Measurements from ENCODE around the gene SLC35E3. TPM values are rescaled to one million over a fixed set of nuclear protein-coding genes. Genes with fewer than 3 reads are reported as not detected.

The SLC35E3 gene
- total and polyA plus RNA-seq, 2 of the 13 experiments (the other 11 are each of a cell fraction or from before 2014, with no cell fraction given) = 13.0 to 22.1 TPM

DNA sequence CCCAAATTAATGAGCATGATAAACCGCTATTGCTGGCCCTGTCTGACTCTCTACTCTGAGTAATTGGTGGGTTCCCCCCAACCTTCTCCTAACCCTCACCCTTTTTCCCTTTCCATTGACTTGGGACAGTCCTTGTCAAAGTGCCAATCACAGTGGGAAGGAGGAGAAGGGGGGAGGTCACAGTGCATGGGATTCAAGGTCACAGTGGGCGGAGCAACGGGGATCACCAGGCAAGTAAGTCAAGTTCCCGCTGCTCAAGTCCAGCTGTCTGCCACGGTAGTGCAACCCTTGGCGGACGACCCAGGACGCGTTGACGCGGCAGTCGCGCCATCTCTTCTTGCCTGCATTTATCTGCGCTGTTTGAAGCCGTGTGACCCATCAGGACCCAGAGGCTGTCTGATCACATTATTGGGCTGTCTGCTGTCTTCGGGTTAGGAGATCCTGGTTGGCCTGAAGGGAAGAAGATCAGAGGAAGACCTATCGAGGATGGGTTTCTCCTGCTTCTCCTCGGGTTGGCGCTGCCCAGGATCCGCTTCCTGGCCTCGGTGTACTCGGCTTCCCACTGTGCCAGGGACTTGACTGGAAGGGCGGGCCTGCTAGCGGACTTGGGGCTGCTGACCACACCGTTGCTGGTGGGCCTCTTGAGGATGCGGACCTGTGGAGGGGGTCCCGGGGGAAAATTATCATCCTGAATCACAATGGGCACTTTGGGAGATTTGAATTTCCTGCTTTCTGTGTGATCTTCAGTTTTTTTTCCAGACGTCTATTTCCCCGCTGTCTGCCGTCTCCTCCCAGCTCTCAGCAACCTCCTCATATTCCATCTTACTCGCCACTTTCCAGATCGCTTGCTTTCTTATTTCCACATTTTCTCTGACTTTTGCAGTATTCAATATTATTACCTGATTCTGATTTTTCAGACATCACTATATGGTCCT lies 58.9 kb downstream of the SLC35E3 start (continued):
- TF ChIP-seq, protein P1, sequence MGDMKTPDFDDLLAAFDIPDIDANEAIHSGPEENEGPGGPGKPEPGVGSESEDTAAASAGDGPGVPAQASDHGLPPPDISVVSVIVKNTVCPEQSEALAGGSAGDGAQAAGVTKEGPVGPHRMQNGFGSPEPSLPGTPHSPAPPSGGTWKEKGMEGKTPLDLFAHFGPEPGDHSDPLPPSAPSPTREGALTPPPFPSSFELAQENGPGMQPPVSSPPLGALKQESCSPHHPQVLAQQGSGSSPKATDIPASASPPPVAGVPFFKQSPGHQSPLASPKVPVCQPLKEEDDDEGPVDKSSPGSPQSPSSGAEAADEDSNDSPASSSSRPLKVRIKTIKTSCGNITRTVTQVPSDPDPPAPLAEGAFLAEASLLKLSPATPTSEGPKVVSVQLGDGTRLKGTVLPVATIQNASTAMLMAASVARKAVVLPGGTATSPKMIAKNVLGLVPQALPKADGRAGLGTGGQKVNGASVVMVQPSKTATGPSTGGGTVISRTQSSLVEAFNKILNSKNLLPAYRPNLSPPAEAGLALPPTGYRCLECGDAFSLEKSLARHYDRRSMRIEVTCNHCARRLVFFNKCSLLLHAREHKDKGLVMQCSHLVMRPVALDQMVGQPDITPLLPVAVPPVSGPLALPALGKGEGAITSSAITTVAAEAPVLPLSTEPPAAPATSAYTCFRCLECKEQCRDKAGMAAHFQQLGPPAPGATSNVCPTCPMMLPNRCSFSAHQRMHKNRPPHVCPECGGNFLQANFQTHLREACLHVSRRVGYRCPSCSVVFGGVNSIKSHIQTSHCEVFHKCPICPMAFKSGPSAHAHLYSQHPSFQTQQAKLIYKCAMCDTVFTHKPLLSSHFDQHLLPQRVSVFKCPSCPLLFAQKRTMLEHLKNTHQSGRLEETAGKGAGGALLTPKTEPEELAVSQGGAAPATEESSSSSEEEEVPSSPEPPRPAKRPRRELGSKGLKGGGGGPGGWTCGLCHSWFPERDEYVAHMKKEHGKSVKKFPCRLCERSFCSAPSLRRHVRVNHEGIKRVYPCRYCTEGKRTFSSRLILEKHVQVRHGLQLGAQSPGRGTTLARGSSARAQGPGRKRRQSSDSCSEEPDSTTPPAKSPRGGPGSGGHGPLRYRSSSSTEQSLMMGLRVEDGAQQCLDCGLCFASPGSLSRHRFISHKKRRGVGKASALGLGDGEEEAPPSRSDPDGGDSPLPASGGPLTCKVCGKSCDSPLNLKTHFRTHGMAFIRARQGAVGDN (CRISPR knock-in tag; IDR thresholded peaks at IDR 0.05) = peak; percentile 95
- TF ChIP-seq, protein P2, sequence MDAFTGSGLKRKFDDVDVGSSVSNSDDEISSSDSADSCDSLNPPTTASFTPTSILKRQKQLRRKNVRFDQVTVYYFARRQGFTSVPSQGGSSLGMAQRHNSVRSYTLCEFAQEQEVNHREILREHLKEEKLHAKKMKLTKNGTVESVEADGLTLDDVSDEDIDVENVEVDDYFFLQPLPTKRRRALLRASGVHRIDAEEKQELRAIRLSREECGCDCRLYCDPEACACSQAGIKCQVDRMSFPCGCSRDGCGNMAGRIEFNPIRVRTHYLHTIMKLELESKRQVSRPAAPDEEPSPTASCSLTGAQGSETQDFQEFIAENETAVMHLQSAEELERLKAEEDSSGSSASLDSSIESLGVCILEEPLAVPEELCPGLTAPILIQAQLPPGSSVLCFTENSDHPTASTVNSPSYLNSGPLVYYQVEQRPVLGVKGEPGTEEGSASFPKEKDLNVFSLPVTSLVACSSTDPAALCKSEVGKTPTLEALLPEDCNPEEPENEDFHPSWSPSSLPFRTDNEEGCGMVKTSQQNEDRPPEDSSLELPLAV (CRISPR knock-in tag; conservative IDR thresholded peaks at IDR 0.05; ENCODE audit: low read depth) = no peak
- TF ChIP-seq JDP2 (CRISPR knock-in tag; IDR thresholded peaks at IDR 0.05; ENCODE audit: borderline replicate concordance) = no peak
- peak; percentile 59; the same call in 1 of the 2 replicates for TF ChIP-seq ZNF136 (CRISPR knock-in tag; IDR thresholded peaks at IDR 0.05; ENCODE audit: low read depth)
- TF ChIP-seq RAD21 (CRISPR knock-in tag; IDR thresholded peaks at IDR 0.05) = no peak
- no peak; the same call in 1 of the 2 replicates for TF ChIP-seq NFYC (CRISPR knock-in tag; IDR thresholded peaks at IDR 0.05)
- TF ChIP-seq RARG (CRISPR knock-in tag; IDR thresholded peaks at IDR 0.05; ENCODE audit: low read depth) = no peak
- TF ChIP-seq ZFAT (CRISPR knock-in tag; conservative IDR thresholded peaks at IDR 0.05) = no peak
- TF ChIP-seq ZMAT3 (CRISPR knock-in tag; conservative IDR thresholded peaks at IDR 0.05) = no peak
- TF ChIP-seq ATM (IDR thresholded peaks at IDR 0.05; ENCODE audit: borderline replicate concordance) = no peak
- peak in 1 of 2 experiments; percentile 30; a peak in 1 of 4 replicates for TF ChIP-seq EP300 (IDR thresholded peaks at IDR 0.05; ENCODE audit: low read depth in 2 of 2, low read length in 2 of 2)
- TF ChIP-seq EP300 (CRISPR knock-in tag; IDR thresholded peaks at IDR 0.05; ENCODE audit: borderline replicate concordance) = peak; percentile 36; the same call in 1 of the 2 replicates
- TF ChIP-seq ZNF629 (CRISPR knock-in tag; conservative IDR thresholded peaks at IDR 0.05) = no peak
- TF ChIP-seq ZNF792 (CRISPR knock-in tag; IDR thresholded peaks at IDR 0.05) = no peak
- TF ChIP-seq, protein P3, sequence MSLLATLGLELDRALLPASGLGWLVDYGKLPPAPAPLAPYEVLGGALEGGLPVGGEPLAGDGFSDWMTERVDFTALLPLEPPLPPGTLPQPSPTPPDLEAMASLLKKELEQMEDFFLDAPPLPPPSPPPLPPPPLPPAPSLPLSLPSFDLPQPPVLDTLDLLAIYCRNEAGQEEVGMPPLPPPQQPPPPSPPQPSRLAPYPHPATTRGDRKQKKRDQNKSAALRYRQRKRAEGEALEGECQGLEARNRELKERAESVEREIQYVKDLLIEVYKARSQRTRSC (CRISPR knock-in tag; IDR thresholded peaks at IDR 0.05; ENCODE audit: low read depth) = no peak
- no peak for TF ChIP-seq SP1 (IDR thresholded peaks at IDR 0.05)
- TF ChIP-seq SP1 (CRISPR knock-in tag; IDR thresholded peaks at IDR 0.05) = peak; percentile 66
- TF ChIP-seq, protein P4, sequence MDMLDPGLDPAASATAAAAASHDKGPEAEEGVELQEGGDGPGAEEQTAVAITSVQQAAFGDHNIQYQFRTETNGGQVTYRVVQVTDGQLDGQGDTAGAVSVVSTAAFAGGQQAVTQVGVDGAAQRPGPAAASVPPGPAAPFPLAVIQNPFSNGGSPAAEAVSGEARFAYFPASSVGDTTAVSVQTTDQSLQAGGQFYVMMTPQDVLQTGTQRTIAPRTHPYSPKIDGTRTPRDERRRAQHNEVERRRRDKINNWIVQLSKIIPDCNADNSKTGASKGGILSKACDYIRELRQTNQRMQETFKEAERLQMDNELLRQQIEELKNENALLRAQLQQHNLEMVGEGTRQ (IDR thresholded peaks at IDR 0.05; ENCODE audit: low read depth, low read length) = no peak
- TF ChIP-seq, protein P4 (CRISPR knock-in tag; IDR thresholded peaks at IDR 0.05; ENCODE audit: borderline replicate concordance) = no peak
- no peak for TF ChIP-seq ZFP82 (CRISPR knock-in tag; IDR thresholded peaks at IDR 0.05; ENCODE audit: borderline replicate concordance)
- no peak for TF ChIP-seq MTA3 (CRISPR knock-in tag; IDR thresholded peaks at IDR 0.05)
- TF ChIP-seq ZNF101 (CRISPR knock-in tag; IDR thresholded peaks at IDR 0.05; ENCODE audit: borderline replicate concordance, low read depth) = no peak

Data from HepG2 (cell line).